ENCODE measurements around the gene KLF1. TPM values are rescaled to one million over a fixed set of nuclear protein-coding genes. Genes with fewer than 3 reads are reported as not detected.

The KLF1 gene
- total and polyA plus RNA-seq, 10 of the 15 experiments (the other 5 are each of a cell fraction or from before 2014, with no cell fraction given): 0.04 to 0.38 (median 0.08) TPM; not detected in 3

- TF ChIP-seq GABPA (IDR thresholded peaks at IDR 0.05; ENCODE audit: low read depth): 0 out of 2 replicates have a peak, but pooled peaks have one; percentile 22
- peak; percentile 40 for TF ChIP-seq MYC (IDR thresholded peaks at IDR 0.05; ENCODE audit: insufficient read depth, insufficient read length, insufficient replicate concordance, low read length, severe bottlenecking)
- no peak for TF ChIP-seq MTA2 (IDR thresholded peaks at IDR 0.05; ENCODE audit: low read depth)
- TF ChIP-seq RB1 (IDR thresholded peaks at IDR 0.05; ENCODE audit: borderline replicate concordance): peak; percentile 47; the same call in 1 of the 2 replicates
- 0 out of 2 replicates have a peak, but pooled peaks have one; percentile 29 for TF ChIP-seq EED (IDR thresholded peaks at IDR 0.05; ENCODE audit: low read depth)
- no peak for TF ChIP-seq JUNB (IDR thresholded peaks at IDR 0.05)
- peak; percentile 42; the same call in 1 of the 2 replicates for TF ChIP-seq SMC3 (IDR thresholded peaks at IDR 0.05; ENCODE audit: borderline replicate concordance, low read length)
- peak; percentile 44; the same call in 1 of the 2 replicates for TF ChIP-seq YY1 (IDR thresholded peaks at IDR 0.05; ENCODE audit: low read depth, low read length)
- no peak for TF ChIP-seq SUZ12 (IDR thresholded peaks at IDR 0.05; ENCODE audit: unreplicated experiment)
- TF ChIP-seq ETV6 (conservative IDR thresholded peaks at IDR 0.05 in 1 of 2, IDR thresholded peaks at IDR 0.05 in 1 of 2; ENCODE audit: borderline replicate concordance in 1 of 2, low read depth in 1 of 2): no peak
Observed at GRCh38 chr19:12884926-12885748, 1.9 kb downstream of the KLF1 start (continued).

GRCh38 chr19:12884627-12884925, 2.4 kb downstream of the KLF1 start:
- no peak for FAIRE-seq
- ChIA-PET SMC1A (ENCODE audit: uncharacterized antibody, unreplicated experiment) (interaction anchor here (0.8 to 3.2 kb wide), 5 partner anchors 49 to 93 kb away, joined by 3 to 29 read pairs (median 5); partner anchors contain the start of gene FARSA), RAD21 (ENCODE audit: unreplicated experiment) (interaction anchor here (0.9 to 1.9 kb wide), 7 partner anchors 14 to 209 kb away, joined by 3 to 31 read pairs (median 4); partner anchors contain the start of gene FARSA), POLR2A (interaction anchor here (0.6 to 2.1 kb wide), 5 partner anchors 14 to 83 kb away, joined by 4 to 11 read pairs (median 4); no protein-coding TSS in a partner anchor), CTCF (interaction anchor here (0.8 to 13.2 kb wide), 16 partner anchors 9 to 177 kb away, joined by 3 to 182 read pairs (median 4); partner anchors contain the start of gene FARSA)
- H3K79me2 ChIP-seq (ENCODE audit: control insufficient read depth, insufficient read depth, low read length): peaks cover 4% of the 10 kb centered on the region; the same call in 1 of the 2 replicates
- H4K20me1 ChIP-seq (ENCODE audit: control insufficient read depth, insufficient read depth): no peaks in the 10 kb centered on the region
- H3K36me3 ChIP-seq (ENCODE audit: control insufficient read depth in 2 of 2, insufficient read depth in 2 of 2, low read length in 1 of 2): no peaks in the 10 kb centered on the region
- peaks cover 7% of the 10 kb centered on the region for H3K9me3 ChIP-seq (replicated peaks; ENCODE audit: control insufficient read depth, insufficient read depth, low read length)
- H3K9ac ChIP-seq (ENCODE audit: control insufficient read depth, insufficient read depth, low read length): no peak overlapping the region
- intact Hi-C loops (cut with micrococcal nuclease; ENCODE audit: unreplicated experiment): no loop called here
- peak overlapping the region; percentile 75 for H3K4me2 ChIP-seq (ENCODE audit: control insufficient read depth, insufficient read depth)
- peak overlapping the region; percentile 91 for H2AFZ ChIP-seq (ENCODE audit: control insufficient read depth, low read depth, low read length)
- in situ Hi-C loops (cut with MboI): loop anchor here (10.0 kb wide), 1 partner anchor 210 kb away; no protein-coding TSS in a partner anchor
- peaks cover 16% of the 10 kb centered on the region for H3K4me1 ChIP-seq (ENCODE audit: control insufficient read depth, insufficient read depth, low read length)
- no peak overlapping the region for H3K27ac ChIP-seq (ENCODE audit: control insufficient read depth, insufficient read depth)
- H3K4me3 ChIP-seq: peak overlapping the region; percentile 69; the same call in 1 of the 2 replicates
- TF ChIP-seq CREM (IDR thresholded peaks at IDR 0.05; ENCODE audit: low read depth): no peak
- WGBS (ENCODE audit: insufficient coverage, insufficient replicate concordance, low lambda C conversion rate, missing lambda C conversion rate): 95% methylated on average over 12 of the region's 12 CpGs
- ATAC-seq: no peak
- no peak for DNase-seq (ENCODE audit: low read depth, low spot score)
- no peaks in the 10 kb centered on the region; a peak in 1 of 4 replicates for H3K27me3 ChIP-seq (replicated peaks in 1 of 2; ENCODE audit: control insufficient read depth in 2 of 2, insufficient read depth in 2 of 2, low read length in 1 of 2)
- BruUV-seq (replicated peaks): no TSS peak
